ENCODE results near the gene EXOSC9.

The EXOSC9 gene

DNA sequence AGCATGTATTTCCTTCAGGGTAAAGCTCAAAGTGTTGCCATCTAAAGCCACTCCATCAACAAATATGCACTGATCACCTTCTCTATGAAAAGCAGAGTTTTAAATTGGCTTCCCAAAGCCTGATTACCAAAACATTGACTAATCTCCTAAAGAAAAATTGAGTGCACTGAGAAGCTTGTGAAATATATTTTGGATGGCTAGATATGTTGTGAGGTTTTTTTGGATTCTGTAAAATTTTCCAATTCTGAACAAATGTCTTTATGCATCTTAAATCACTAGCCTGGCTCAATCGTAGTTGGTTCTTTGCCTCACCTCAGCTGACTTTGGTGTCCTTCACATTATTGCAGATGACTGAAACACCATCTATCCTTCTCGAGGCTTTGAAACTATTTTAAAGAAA is 14.9 kb upstream of the EXOSC9 start:
- in situ Hi-C loops (cut with HindIII; ENCODE audit: low sequenced_read_pairs) = no loop called here

- in situ Hi-C loops (cut with HindIII; ENCODE audit: low sequenced_read_pairs) = no loop called here
Measured at GRCh38 chr4:121788896-121789295, 12.2 kb upstream of the EXOSC9 start.

- in situ Hi-C loops (cut with HindIII; ENCODE audit: low sequenced_read_pairs) = no loop called here
Measured at GRCh38 chr4:121789455-121789854, 11.7 kb upstream of the EXOSC9 start.

DNA sequence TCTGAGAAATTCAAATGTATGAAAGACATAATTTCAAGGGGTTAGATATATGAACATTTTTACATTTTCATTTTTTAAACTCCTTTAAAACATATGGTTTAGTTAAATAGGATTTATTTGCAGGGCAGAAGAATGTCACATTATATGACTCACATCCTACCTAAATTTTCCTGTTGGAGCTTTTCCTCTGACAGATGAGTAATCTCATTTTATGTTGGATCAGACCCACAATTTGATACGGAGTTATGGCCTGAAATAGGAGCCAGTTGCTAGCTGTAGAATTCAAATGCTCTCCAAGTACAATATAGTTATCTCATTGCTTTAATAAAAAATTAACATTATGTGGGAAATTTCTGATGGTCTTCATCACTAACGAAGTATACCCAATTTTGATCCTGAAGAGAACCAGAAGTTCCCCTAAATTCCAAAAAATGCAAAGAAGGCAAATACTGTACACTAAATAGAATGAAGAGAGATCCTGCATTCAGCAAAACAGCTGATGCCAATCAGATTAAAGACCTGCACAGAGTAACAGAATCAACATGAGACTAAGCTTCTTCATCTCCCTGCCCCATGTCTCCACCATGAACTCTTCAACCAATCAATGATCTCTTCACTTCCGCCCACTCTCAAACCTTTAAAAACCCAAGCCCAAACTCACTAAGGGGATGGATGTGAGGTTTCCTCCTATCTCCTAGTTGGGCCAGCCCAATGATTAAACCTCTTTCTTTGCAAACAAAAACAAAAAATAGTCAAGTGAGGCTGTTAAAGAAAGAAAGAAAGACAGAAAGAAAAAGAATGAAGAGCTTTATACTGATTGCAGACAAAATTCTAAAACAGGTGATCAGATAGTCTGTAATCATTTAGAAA is 10.9 kb upstream of the EXOSC9 start:
- in situ Hi-C loops (cut with HindIII; ENCODE audit: low sequenced_read_pairs) = no loop called here

DNA sequence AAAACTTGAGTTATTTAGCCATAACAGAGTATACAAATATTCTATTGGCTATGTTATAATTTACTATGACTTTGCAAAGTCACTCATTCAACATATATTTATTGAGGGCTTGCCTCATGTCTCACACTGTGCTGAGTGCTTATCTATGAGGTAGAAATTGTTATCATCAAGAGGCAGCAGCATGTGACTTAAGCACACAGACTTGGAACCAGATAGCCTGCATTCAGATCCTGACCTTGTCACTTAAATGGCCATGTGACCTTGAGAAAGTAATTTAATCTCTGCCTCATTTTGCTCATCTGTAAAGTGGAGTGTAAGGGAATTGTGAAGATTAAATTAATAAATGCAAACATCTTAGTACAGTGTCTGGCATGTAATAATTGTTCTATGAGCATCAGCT is 10.1 kb upstream of the EXOSC9 start:
- in situ Hi-C loops (cut with HindIII; ENCODE audit: low sequenced_read_pairs) = no loop called here

- in situ Hi-C loops (cut with HindIII; ENCODE audit: low sequenced_read_pairs) = no loop called here
Measured at GRCh38 chr4:121791481-121791880, 9.6 kb upstream of the EXOSC9 start.

DNA sequence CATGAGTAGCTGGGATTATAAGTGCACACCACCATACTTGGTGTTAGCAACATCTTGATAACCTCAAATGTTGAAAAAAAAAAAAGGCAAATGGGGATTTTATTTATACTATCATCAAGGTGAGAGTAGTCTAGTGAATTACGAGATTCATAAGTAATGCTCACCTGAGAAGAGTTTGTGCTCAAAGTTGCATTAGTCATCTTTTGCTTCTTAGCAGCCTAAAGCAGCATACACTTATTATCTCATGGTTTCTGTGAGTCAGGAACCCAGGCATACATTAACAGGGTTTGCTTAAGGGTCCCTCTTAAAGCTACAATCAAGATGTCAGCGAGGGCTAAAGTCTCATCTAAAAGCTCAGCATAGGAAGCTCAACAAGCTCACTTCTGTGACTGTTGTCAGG is 8.2 kb upstream of the EXOSC9 start:
- in situ Hi-C loops (cut with HindIII; ENCODE audit: low sequenced_read_pairs) = no loop called here

- in situ Hi-C loops (cut with HindIII; ENCODE audit: low sequenced_read_pairs) = no loop called here
Measured at GRCh38 chr4:121794505-121795188, 6.5 kb upstream of the EXOSC9 start.

- in situ Hi-C loops (cut with HindIII; ENCODE audit: low sequenced_read_pairs) = no loop called here
Measured at GRCh38 chr4:121796283-121796682, 4.8 kb upstream of the EXOSC9 start.

GRCh38 chr4:121799208-121799823 is 1.8 kb upstream of the EXOSC9 start:
- in situ Hi-C loops (cut with HindIII; ENCODE audit: low sequenced_read_pairs) = no loop called here

DNA sequence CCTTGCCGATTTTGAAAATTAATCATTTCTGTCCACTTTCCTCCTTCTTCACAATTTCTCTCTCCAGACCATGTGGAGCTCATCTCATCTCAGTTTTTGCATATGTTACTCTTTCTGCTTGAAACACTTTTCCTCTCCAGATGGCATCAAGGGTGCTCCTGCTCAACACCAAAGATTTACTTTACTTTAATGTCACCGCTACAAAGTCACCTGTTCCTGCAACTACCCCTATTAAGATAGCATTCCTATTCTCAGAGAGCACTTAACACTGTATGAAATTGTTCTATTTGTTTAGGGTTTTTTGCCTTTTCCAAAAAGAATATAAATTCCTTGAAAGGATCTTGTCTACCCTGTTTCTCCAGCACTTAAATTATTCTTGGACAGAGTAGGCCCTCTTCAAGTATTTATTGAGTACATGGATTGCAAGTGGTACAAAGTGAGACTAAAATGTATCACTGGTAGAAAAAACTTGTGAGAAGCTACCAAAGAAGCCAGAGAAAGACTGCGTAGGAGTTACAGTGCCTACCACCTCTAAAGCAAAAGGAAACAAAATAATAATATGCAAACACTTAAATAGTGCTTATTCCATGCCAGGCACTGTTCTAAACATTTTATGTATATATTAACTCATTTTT is 1.1 kb upstream of the EXOSC9 start:
- in situ Hi-C loops (cut with HindIII; ENCODE audit: low sequenced_read_pairs) = no loop called here

GRCh38 chr4:121800638-121800960 is 524 bp upstream of the EXOSC9 start:
- in situ Hi-C loops (cut with HindIII; ENCODE audit: low sequenced_read_pairs) = no loop called here

DNA sequence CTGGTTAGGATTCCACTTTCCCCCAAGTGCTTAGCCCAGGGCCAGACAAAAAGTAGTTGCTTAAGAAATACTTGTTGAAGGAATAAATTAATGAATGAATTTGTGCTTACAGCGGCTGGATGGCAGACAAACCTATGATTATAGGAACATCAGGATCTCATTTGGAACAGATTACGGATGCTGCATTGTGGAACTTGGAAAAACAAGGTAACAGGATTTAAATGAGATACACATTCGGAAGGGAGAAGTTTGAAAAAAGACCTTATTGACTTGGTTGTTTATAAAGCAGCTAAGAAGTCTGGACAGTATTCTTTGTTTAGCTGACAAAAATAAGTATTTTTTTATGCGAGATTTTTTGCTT is 572 bp downstream of the EXOSC9 start:
- in situ Hi-C loops (cut with HindIII; ENCODE audit: low sequenced_read_pairs) = no loop called here

GRCh38 chr4:121806411-121806810 is 5.3 kb downstream of the EXOSC9 start:
- in situ Hi-C loops (cut with HindIII; ENCODE audit: low sequenced_read_pairs) = no loop called here

DNA sequence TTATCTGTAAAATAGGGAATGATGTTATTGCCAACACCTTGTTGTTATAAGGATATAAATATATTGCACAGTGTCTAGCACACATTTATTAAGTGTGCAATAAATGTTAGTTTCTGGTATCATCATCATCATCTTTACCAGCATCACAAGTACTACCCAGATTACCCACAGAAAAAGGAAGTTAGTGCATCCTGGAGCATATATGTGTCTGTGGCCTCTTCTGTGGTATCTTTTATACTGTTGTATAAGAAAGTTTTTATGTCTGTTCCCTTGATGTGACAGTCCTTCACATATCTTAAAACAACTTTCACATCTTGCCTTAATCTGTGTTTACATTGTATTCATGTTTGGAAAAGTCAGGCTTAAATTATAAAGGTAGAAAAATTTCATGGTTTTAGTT is 10.0 kb downstream of the EXOSC9 start:
- in situ Hi-C loops (cut with HindIII; ENCODE audit: low sequenced_read_pairs) = loop anchor here (10.0 kb wide), 2 partner anchors 96 to 126 kb away; no protein-coding TSS in a partner anchor

GRCh38 chr4:121814756-121815155 is 13.6 kb downstream of the EXOSC9 start:
- in situ Hi-C loops (cut with HindIII; ENCODE audit: low sequenced_read_pairs) = loop anchor here (10.0 kb wide), 2 partner anchors 100 to 130 kb away; no protein-coding TSS in a partner anchor

DNA sequence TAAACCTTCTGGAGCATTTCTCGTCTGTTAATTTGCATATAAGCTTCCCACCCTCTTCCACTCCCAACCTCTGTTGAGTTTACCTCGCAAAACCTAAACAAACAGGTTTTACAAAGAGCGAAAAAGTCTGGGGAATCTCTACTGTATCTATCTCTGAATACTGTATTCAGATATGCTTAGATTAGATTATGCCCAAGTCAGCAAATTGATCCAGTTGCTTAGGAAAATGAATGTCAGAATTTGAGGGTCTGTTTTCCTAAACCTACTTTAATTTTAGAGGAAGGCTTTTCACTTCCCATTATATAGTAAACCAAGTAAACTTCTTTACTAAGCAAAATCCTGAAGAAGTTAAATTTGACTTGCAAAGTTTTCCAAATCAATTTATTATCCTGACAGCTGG is 15.9 kb downstream of the EXOSC9 start:
- in situ Hi-C loops (cut with HindIII; ENCODE audit: low sequenced_read_pairs) = loop anchor here (10.0 kb wide), 2 partner anchors 102 to 132 kb away; no protein-coding TSS in a partner anchor

GRCh38 chr4:121817701-121818100 is 16.6 kb downstream of the EXOSC9 start:
- in situ Hi-C loops (cut with HindIII; ENCODE audit: low sequenced_read_pairs) = loop anchor here (10.0 kb wide), 2 partner anchors 103 to 133 kb away; no protein-coding TSS in a partner anchor

DNA sequence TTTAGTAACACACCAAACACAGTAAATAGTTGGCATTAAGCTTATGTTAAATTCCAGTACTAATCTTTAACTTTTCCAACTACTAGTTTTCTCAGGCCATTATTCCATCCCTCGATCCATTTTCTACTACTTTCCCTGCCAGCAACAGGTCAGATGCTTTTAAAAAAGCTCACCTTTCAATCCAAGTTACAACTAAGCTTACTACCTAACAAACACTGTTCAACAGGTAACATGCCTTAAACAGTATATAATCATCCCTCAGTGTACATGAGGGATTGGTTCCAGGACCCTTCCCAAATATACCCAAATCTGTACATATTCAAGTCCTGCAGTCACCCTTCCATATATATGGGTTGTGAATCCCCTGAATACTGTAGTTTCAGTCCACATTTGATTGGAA is 17.1 kb downstream of the EXOSC9 start:
- in situ Hi-C loops (cut with HindIII; ENCODE audit: low sequenced_read_pairs) = loop anchor here (10.0 kb wide), 2 partner anchors 103 to 133 kb away; no protein-coding TSS in a partner anchor

GRCh38 chr4:121819216-121819965 is 18.3 kb downstream of the EXOSC9 start:
- in situ Hi-C loops (cut with HindIII; ENCODE audit: low sequenced_read_pairs) = loop anchor here (10.0 kb wide), 2 partner anchors 105 to 135 kb away; no protein-coding TSS in a partner anchor
